ENCODE results near the gene MS4A6E. TPM values are rescaled to one million over a fixed set of nuclear protein-coding genes. Genes with fewer than 3 reads are reported as not detected.

The MS4A6E gene
- total RNA-seq, 1 experiment from 2014 or later = not detected

- no peak for TF ChIP-seq FOXK1 (CRISPR knock-in tag; IDR thresholded peaks at IDR 0.05)
Observed at GRCh38 chr11:60305906-60306619, 21.0 kb upstream of the MS4A6E start (continued).

- H3K4me1 Mint-ChIP-seq = peaks cover 8% of the 10 kb centered on the region
- POLR2A ChIA-PET = no interaction called here
- CTCF ChIA-PET = interaction anchor here (0.6 kb wide), 1 partner anchor 37 kb away, joined by 3 read pairs; no protein-coding TSS in a partner anchor
- no peak overlapping the region for H3K27ac Mint-ChIP-seq
- DNase-seq (ENCODE audit: low spot score) = no peak
- no peak for ATAC-seq
- no peak overlapping the region for H3K4me3 Mint-ChIP-seq
- H3K9me3 Mint-ChIP-seq = no peaks in the 10 kb centered on the region
- H3K36me3 Mint-ChIP-seq = no peaks in the 10 kb centered on the region
- TF ChIP-seq JAZF1 (CRISPR knock-in tag; IDR thresholded peaks at IDR 0.05) (no peak), SMAD4 (CRISPR knock-in tag; IDR thresholded peaks at IDR 0.05) (no peak), GTF2I (CRISPR knock-in tag; conservative IDR thresholded peaks at IDR 0.05) (no peak), SOX15 (CRISPR knock-in tag; IDR thresholded peaks at IDR 0.05) (no peak), TCF7 (CRISPR knock-in tag; IDR thresholded peaks at IDR 0.05; ENCODE audit: low read depth) (no peak), GABPB1 (CRISPR knock-in tag; IDR thresholded peaks at IDR 0.05) (no peak), ZMAT4 (CRISPR knock-in tag; IDR thresholded peaks at IDR 0.05) (no peak)
- no peaks in the 10 kb centered on the region; the same call in 1 of the 2 replicates for H3K27me3 Mint-ChIP-seq (ENCODE audit: low read depth)
Observed at GRCh38 chr11:60307507-60308195, 19.4 kb upstream of the MS4A6E start.

- no peak for ATAC-seq
- CTCF ChIA-PET = interaction anchor here (1.3 kb wide), 1 partner anchor 53 kb away, joined by 3 read pairs; no protein-coding TSS in a partner anchor
- H3K27ac Mint-ChIP-seq = no peak overlapping the region
Observed at GRCh38 chr11:60310407-60310998, 16.6 kb upstream of the MS4A6E start.

More at GRCh38 chr11:60310407-60310998, 16.6 kb upstream of the MS4A6E start:
- H3K4me1 Mint-ChIP-seq = peaks cover 8% of the 10 kb centered on the region
- H3K9me3 Mint-ChIP-seq = no peaks in the 10 kb centered on the region
- H3K4me3 Mint-ChIP-seq = no peak overlapping the region
- no peak for DNase-seq (ENCODE audit: low spot score)
- POLR2A ChIA-PET = no interaction called here
- no peaks in the 10 kb centered on the region; the same call in 1 of the 2 replicates for H3K27me3 Mint-ChIP-seq (ENCODE audit: low read depth)
- no peak for TF ChIP-seq JAZF1 (CRISPR knock-in tag; IDR thresholded peaks at IDR 0.05)
- TF ChIP-seq USF1 (CRISPR knock-in tag; IDR thresholded peaks at IDR 0.05) = no peak
- no peak for TF ChIP-seq ZNF232 (CRISPR knock-in tag; IDR thresholded peaks at IDR 0.05)
- no peak for TF ChIP-seq RORB (CRISPR knock-in tag; IDR thresholded peaks at IDR 0.05)
- no peak for TF ChIP-seq NFE2L1 (CRISPR knock-in tag; IDR thresholded peaks at IDR 0.05)
- no peak for TF ChIP-seq ATF6 (CRISPR knock-in tag; IDR thresholded peaks at IDR 0.05)
- TF ChIP-seq ATF1 (CRISPR knock-in tag; IDR thresholded peaks at IDR 0.05) = no peak
- TF ChIP-seq NR3C1 (CRISPR knock-in tag; conservative IDR thresholded peaks at IDR 0.05; ENCODE audit: low read depth) = no peak
- no peak for TF ChIP-seq ESRRA (CRISPR knock-in tag; IDR thresholded peaks at IDR 0.05; ENCODE audit: borderline replicate concordance)
- no peak for TF ChIP-seq MXD4 (CRISPR knock-in tag; IDR thresholded peaks at IDR 0.05; ENCODE audit: borderline replicate concordance)
- TF ChIP-seq ETV6 (CRISPR knock-in tag; IDR thresholded peaks at IDR 0.05) = no peak
- no peak for TF ChIP-seq ZNF512 (CRISPR knock-in tag; IDR thresholded peaks at IDR 0.05; ENCODE audit: borderline replicate concordance)
- H3K36me3 Mint-ChIP-seq = no peaks in the 10 kb centered on the region
